Hepatic stellate cell (primary cell): ENCODE data around the gene TCF7L1.

Experiments used
- DNase-seq: peaks from one replicate; pipeline ENCODE4 v3.0.0; 2011; ENCODE audit warnings: low spot score

The TCF7L1 gene

GRCh38 chr2:85163675-85164074, 30.5 kb downstream of the TCF7L1 start:
- DNase-seq: no peak

- DNase-seq: no peak
Measured at GRCh38 chr2:85164145-85164569, 31.0 kb downstream of the TCF7L1 start.

- DNase-seq: no peak
Measured at GRCh38 chr2:85165088-85165690, 32.0 kb downstream of the TCF7L1 start.

GRCh38 chr2:85166021-85166420, 32.8 kb downstream of the TCF7L1 start:
- no peak for DNase-seq

- no peak for DNase-seq
Measured at GRCh38 chr2:85167479-85167878, 34.3 kb downstream of the TCF7L1 start.

GRCh38 chr2:85168942-85169341, 35.8 kb downstream of the TCF7L1 start:
- no peak for DNase-seq

- no peak for DNase-seq
Measured at GRCh38 chr2:85169581-85169980, 36.4 kb downstream of the TCF7L1 start.

GRCh38 chr2:85170938-85171475, 37.8 kb downstream of the TCF7L1 start:
- DNase-seq: no peak

GRCh38 chr2:85171916-85172315, 38.7 kb downstream of the TCF7L1 start:
- no peak for DNase-seq

- no peak for DNase-seq
Measured at GRCh38 chr2:85173909-85174308, 40.7 kb downstream of the TCF7L1 start.

GRCh38 chr2:85174943-85175342, 41.8 kb downstream of the TCF7L1 start:
- DNase-seq: no peak

- DNase-seq: no peak
Measured at GRCh38 chr2:85175369-85176299, 42.4 kb downstream of the TCF7L1 start.

GRCh38 chr2:85177031-85177824, 44.0 kb downstream of the TCF7L1 start:
- DNase-seq: no peak

GRCh38 chr2:85178154-85178553, 45.0 kb downstream of the TCF7L1 start:
- DNase-seq: no peak

- no peak for DNase-seq
Measured at GRCh38 chr2:85178980-85179411, 45.8 kb downstream of the TCF7L1 start.

GRCh38 chr2:85179541-85179940, 46.3 kb downstream of the TCF7L1 start:
- no peak for DNase-seq

GRCh38 chr2:85180322-85181133, 47.3 kb downstream of the TCF7L1 start:
- DNase-seq: no peak

GRCh38 chr2:85181134-85181631, 48.0 kb downstream of the TCF7L1 start:
- DNase-seq: peak; percentile 56

- no peak for DNase-seq
Measured at GRCh38 chr2:85181844-85182456, 48.8 kb downstream of the TCF7L1 start.

- no peak for DNase-seq
Measured at GRCh38 chr2:85183076-85183475, 49.9 kb downstream of the TCF7L1 start.

- no peak for DNase-seq
Measured at GRCh38 chr2:85183479-85183878, 50.3 kb downstream of the TCF7L1 start.
